Mononuclear cell (primary cell): ENCODE data around the gene KDM3A. TPM values are rescaled to one million over a fixed set of nuclear protein-coding genes. Genes with fewer than 3 reads are reported as not detected.
A peak's percentile ranks its signal among the peaks of the same experiment; 100 is the strongest.

Experiments
- H3K27me3 ChIP-seq: 2 replicates; pipeline ENCODE4 v1.6.0; 2011; ENCODE audit warnings: low read length, control low read depth; ENCODE audit not compliant: insufficient read depth
- H3K4me1 ChIP-seq: 2 replicates; pipeline ENCODE4 v1.5.1; 2011; ENCODE audit warnings: mild to moderate bottlenecking, low read length, control low read depth; ENCODE audit not compliant: insufficient read depth
- H3K4me3 ChIP-seq: 2 replicates; pipeline ENCODE4 v1.5.1; 2011; ENCODE audit warnings: mild to moderate bottlenecking, low read length, moderate library complexity
- H3K9me3 ChIP-seq: 2 replicates; pipeline ENCODE4 v1.5.1; 2011; ENCODE audit warnings: low read depth, mild to moderate bottlenecking, control low read depth, low read length
- total RNA-seq: library from RNA; depleted of rRNA; stranded (reverse); fragments of >200 nt; gene quantifications from one replicate; pipeline ENCODE4 v1.2.3, GENCODE V29; 2012

KDM3A gene, protein sequence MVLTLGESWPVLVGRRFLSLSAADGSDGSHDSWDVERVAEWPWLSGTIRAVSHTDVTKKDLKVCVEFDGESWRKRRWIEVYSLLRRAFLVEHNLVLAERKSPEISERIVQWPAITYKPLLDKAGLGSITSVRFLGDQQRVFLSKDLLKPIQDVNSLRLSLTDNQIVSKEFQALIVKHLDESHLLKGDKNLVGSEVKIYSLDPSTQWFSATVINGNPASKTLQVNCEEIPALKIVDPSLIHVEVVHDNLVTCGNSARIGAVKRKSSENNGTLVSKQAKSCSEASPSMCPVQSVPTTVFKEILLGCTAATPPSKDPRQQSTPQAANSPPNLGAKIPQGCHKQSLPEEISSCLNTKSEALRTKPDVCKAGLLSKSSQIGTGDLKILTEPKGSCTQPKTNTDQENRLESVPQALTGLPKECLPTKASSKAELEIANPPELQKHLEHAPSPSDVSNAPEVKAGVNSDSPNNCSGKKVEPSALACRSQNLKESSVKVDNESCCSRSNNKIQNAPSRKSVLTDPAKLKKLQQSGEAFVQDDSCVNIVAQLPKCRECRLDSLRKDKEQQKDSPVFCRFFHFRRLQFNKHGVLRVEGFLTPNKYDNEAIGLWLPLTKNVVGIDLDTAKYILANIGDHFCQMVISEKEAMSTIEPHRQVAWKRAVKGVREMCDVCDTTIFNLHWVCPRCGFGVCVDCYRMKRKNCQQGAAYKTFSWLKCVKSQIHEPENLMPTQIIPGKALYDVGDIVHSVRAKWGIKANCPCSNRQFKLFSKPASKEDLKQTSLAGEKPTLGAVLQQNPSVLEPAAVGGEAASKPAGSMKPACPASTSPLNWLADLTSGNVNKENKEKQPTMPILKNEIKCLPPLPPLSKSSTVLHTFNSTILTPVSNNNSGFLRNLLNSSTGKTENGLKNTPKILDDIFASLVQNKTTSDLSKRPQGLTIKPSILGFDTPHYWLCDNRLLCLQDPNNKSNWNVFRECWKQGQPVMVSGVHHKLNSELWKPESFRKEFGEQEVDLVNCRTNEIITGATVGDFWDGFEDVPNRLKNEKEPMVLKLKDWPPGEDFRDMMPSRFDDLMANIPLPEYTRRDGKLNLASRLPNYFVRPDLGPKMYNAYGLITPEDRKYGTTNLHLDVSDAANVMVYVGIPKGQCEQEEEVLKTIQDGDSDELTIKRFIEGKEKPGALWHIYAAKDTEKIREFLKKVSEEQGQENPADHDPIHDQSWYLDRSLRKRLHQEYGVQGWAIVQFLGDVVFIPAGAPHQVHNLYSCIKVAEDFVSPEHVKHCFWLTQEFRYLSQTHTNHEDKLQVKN (N-terminal part only)
- 130 TPM for total RNA-seq

DNA sequence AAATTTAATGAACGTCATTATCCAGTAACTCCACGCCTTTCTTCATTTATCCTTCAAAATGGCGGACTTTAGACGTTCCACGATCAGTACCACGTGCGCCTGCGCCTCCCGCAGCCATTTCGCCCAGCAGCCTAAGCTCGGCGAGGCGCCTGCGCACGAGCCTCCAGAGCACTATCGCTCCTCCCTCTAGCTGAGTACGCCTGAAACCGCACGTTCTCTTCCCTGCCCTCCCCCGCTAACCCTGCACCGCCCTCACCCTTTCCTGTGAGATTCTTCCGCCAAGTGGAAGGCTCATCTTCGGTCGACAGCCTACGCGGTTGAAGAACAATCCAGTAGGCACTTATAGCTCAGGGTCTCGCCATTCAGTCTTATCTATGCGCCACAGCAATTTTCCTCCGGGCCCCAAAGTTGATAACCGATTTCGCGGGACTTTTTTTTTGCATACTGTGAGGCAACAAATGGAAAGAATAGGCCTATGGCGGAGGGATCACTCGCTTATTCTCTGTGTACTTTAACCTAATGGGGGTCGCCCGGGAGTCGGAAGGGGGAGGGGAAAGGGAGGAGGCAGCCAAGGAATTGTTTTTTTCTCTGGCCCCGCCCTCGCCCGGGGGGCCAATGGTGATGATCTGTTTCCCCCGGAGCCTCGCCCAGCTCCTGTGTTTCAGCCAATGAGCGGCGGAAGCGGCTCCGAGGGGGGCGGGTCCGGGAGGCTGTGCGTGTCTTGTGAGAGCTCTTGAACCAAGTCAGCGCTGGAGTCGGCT, at the start of gene KDM3A:
Gene KDM3A (plus strand): TSS at position 741 of the 761 bp plus-strand sequence. CDS start 677 bp downstream, outside the sequence.
- peaks cover 29% of the 10 kb centered on the region for H3K9me3 ChIP-seq
- peaks cover 26% of the 10 kb centered on the region for H3K4me1 ChIP-seq
- H3K27me3 ChIP-seq, result no peaks in the 10 kb centered on the region
- H3K4me3 ChIP-seq, result peak within 1 kb of the TSS; percentile 74

DNA sequence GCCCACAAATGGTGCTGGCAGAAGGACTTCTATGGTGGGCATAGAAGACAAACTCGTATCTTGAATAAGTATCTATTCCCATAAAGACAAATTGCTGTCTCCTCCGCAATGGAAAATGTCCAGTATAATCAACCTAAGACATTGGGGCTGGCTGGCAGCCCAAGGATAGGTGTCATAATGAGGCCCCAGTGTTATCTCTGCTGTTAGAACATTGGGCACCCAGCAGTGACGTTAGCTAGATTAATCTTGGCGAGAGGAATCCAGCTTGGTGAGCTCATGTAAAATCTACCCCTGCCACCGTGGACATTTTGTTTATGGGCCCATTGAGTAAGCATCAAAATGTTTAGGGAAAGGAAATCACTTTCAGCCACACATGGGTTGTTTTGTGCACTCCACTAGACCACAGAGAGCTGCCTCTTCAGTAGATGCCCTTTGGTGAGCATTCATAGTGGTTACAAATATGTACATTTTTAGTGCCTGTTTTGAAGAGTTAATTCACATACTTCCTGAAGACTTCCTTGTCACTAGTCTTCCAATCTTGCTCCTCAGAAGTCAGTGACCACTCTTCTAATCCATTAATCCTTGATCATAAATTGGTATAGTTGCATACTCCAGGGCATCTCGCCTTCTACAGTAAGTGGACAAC, 48.2 kb upstream of the KDM3A start:
- H3K9me3 ChIP-seq, result no peaks in the 10 kb centered on the region
- no peak overlapping the region for H3K4me3 ChIP-seq
- no peaks in the 10 kb centered on the region for H3K4me1 ChIP-seq

DNA sequence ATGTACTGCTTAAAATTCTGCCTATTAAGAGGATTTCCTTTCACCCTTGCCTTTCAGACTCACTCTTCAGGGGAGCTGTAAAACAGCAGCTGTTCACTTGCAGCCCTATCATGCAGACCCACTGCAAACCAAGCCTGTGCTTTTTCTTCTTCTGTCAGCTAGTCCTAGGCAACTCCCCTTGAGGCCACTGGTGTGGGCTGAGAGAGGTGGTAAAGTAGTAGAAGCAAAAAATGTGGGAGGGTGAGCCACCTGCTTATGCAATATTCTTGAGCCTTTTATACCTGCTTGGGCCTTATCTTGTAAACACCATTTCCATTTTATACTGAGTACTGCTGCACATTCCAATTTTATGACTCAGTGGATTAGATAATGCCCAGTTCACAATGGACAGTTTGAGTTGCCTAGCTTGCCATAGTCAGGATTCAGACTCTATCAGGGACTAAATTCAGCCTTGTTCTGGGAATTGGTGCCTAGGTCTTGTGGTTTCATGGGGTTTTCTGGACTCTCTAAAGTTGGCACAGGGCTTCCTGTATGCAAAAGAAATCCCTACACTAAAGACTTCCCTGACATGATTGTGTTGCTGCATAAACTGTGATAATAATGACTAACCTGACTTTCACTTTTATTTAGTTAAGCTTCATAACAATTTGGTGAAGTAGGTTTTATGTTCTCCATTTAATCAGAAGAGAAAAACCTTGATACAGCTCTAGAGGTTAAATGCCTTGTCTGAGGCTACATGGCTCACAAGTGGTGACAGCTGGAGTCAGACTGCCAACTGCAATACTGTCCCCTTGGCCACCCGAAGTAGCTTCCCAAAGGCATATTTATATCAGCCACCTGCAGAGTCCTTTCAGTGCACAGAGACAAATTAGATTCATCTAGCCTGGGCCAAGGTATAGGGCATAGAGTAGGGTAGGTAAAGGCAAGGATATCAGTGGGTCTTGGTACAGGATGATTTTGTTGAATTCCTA, 47.4 kb upstream of the KDM3A start:
- Histone ChIP-seq H3K4me1 (peaks cover under 1% of the 10 kb centered on the region), H3K9me3 (no peaks in the 10 kb centered on the region), H3K4me3 (no peak overlapping the region), H3K27me3 (no peaks in the 10 kb centered on the region)

More for the DNA sequence above, 48.2 kb upstream of the KDM3A start:
- H3K27me3 ChIP-seq, result no peaks in the 10 kb centered on the region

DNA sequence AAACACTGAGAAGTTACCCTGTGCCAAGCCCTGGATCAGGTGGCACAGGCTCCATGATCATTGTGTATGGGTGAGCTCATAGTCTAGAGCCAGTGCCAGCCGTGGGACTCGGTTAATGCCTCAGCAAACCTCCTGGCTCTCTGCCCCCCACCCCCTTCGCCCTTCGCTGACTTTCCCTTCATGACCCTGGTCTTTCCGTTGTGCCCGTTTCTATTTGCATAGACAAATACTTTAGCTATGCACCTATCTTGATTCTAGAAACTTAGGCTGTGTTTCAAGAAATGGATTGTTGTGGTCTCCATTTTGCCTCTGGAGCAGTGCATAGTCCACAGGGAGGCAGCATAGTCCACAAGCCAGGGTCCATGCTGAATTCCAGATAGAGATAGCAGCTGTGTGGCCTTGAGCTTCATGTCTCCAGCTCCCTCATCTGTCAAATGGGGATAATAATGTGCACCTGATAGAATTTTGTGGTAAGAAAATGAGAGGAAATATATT, 44.8 kb upstream of the KDM3A start:
- no peaks in the 10 kb centered on the region for H3K27me3 ChIP-seq
- H3K4me3 ChIP-seq, result no peak overlapping the region

DNA sequence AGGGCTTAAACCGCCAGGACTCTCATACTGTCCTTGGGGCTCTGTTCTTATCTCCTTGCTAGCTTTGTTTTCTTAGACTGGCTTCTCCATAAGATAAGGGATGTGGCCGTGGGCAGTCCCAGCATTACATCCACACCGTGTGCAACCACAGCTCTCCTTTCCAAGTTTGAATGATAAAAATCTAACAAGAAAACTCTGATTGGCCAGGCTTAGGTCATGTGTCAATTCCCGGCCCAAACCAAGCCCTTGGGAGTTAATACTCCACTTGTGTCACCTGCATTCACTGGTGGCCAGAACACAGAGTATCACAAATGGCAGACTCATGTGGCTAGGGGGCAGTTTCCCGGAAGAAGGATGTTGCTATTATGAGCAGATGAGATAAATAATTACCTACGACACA, 43.2 kb upstream of the KDM3A start:
- Histone ChIP-seq H3K4me1 (peaks cover 9% of the 10 kb centered on the region), H3K27me3 (no peaks in the 10 kb centered on the region), H3K9me3 (no peaks in the 10 kb centered on the region), H3K4me3 (no peak overlapping the region)

More for the DNA sequence above, 44.8 kb upstream of the KDM3A start:
- peaks cover 9% of the 10 kb centered on the region for H3K4me1 ChIP-seq
- no peaks in the 10 kb centered on the region for H3K9me3 ChIP-seq

DNA sequence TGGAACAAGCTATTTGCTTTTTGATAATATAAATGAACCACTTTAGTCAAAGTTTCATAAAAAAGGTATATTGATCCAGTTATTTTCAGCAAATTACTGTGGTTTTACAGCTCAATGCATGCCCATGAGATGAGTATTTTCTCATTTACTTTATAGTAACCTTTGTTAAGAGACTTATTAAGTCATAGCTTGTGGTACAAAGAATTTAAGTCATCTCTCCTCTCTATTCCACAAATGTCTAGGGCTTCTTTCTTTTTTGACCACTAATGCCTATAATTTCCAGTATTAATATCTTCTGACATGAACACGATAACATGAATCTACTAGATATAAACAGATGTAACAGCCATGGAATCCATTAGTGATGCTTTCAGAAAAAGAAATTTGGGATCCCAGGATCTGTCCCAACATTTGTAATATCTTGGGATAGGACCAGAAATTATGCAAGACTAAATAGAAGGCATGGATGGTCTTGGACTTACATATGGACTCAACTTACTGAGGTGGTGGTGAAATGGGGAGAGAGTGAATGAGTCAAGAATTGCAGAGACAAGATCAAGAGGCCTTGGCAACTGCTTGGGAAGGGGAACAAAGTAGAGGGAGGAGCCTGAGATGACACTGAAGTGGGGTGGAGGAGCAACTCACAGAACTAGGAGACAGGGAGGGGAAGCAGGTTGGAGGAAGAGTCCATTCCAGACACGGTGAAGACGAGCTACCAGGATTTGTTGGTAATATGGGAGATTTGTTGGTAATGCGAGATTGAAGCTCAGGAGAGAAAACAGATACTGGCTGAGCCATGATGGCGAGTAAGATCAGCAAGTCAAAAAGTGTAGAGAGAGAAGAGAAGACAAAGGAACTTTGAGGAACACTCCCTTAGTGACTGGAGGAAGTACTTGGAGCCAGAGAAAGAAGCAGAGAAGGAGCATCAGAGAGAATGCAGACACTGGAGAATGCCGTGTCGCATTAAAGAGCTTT, 42.4 kb upstream of the KDM3A start:
- H3K4me3 ChIP-seq, result no peak overlapping the region
- H3K9me3 ChIP-seq, result no peaks in the 10 kb centered on the region
- peaks cover 9% of the 10 kb centered on the region for H3K4me1 ChIP-seq
- H3K27me3 ChIP-seq, result no peaks in the 10 kb centered on the region

DNA sequence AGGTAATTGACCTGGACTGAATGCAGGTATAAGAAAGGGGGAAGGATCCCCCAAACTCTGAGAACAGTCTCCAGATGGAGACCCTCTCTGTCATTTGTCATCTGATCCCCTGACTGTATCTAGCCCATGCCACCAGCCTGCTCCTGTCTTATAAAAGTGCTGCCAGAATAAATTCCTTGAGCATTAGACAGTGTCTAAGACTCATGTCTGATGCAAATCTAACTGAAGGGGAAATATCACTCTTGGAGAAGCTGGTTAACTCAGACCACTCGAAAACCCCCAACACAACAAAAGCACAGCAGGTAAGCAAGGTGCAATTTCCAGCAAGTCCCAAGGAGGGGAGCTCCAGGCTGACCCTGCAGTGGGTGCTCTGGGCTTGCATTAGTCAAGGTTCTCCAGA, 40.9 kb upstream of the KDM3A start:
- no peaks in the 10 kb centered on the region for H3K27me3 ChIP-seq
- H3K4me3 ChIP-seq, result no peak overlapping the region
- peaks cover 9% of the 10 kb centered on the region for H3K4me1 ChIP-seq
- H3K9me3 ChIP-seq, result no peaks in the 10 kb centered on the region

DNA sequence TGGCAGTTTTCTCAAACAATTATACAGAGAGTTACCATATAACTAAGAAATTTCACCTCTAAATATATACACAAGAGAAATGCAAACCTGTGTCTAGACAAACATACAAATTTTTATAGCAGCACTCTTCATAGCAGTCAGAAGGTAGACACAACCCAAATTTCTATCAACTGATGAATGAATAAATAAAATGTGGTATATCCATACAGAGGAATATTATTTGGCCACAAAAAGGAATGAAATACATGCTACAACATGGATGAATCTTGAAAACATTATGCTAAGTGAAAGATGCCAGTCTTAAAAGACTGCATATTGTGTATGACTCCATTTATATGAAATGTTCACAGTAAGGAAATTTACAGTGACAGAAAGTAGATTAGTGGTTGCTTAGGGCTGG, 30.6 kb upstream of the KDM3A start:
- Histone ChIP-seq H3K4me1 (peaks cover 17% of the 10 kb centered on the region), H3K4me3 (no peak overlapping the region), H3K9me3 (no peaks in the 10 kb centered on the region), H3K27me3 (no peaks in the 10 kb centered on the region)

DNA sequence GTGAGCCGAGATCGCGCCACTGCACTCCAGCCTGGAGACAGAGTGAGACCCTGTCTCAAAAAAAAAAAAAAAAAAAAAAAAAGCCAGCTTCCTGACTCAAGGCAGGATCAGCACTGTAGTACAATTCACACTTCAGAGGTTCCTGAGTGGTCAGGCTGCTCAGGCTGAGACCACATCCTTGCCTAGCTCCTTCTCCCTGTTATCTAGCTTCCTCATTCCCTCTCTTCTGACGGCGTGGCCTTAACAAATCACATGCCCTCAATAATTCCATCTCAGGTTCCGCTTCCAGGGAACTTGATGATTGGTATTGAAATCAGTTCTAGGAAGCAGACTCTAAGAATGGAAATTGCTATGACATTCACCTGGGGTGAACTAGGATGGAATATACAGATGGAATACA, 29.8 kb upstream of the KDM3A start:
- no peaks in the 10 kb centered on the region for H3K27me3 ChIP-seq
- H3K4me1 ChIP-seq, result peaks cover 25% of the 10 kb centered on the region
- H3K4me3 ChIP-seq, result no peak overlapping the region
- no peaks in the 10 kb centered on the region for H3K9me3 ChIP-seq

DNA sequence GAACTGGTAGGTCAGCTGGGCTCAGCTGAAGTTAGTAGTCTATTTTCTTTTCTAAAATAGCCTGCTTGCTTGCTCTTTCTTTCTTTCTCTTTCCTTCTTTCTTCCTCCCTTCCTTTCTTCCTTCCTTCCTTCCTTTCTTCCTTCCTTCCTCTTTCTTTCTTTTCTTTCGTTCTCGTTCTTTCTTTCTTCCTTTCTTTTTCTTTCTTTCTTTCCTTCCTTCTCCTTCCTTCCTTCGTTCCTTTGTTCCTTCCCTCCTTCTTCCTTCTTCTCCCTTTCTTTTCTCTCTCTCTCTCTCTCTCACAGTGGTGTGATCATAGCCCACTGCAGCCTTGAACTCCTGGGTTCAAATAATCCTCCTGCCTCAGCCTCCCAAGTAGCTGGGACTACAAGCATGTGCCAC, 29.2 kb upstream of the KDM3A start:
- peaks cover 29% of the 10 kb centered on the region for H3K4me1 ChIP-seq
- H3K9me3 ChIP-seq, result no peaks in the 10 kb centered on the region
- no peak overlapping the region for H3K4me3 ChIP-seq
- H3K27me3 ChIP-seq, result no peaks in the 10 kb centered on the region

DNA sequence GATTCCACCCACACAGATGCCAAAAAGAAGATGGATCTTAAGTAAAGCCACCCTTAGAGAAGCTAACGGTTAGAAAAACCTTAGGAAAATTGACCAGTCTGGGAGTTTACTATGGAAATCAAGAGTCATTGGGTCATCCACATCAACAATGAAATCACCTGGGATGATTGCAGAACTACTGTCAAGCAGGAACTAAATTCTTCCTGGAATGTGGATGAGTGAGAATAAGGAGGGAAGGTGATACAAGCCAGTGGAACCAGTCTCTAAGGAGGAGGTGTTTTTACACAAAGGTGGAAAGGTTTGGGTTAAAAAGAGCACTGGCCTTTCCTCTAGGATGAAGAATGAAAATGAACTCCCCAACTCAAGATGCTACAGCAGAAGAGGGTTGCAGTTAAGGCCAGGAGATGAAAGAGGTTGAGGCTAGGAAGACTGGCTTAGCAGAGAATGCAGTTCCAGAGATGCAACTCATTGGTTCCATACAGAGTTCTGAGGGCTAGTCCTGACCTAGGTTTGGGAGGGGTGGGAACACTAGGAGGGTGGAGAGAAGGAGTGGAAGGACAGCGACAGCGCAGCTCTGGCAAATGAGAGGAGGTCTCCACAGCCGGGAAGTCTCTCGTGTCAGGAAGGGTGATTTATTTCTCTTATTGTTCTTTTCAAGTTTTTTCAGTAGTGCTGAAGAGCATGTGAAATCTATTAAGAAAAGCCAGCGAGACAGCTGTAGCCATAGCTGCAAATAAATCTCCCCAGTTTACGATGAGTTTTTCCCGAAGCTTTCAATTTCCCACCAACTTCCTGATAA, 27.7 kb upstream of the KDM3A start:
- Histone ChIP-seq H3K4me3 (no peak overlapping the region), H3K9me3 (no peaks in the 10 kb centered on the region), H3K27me3 (no peaks in the 10 kb centered on the region), H3K4me1 (peaks cover 29% of the 10 kb centered on the region)
